Amniotic epithelial cell (primary cell): ENCODE data around the gene YIPF3.
"Not testable (repeated sequence)": the region's sequence is repeated elsewhere in the genome, so short reads cannot be mapped to it uniquely, and the experiment has no call there.

Source experiments
- DNase-seq: peaks from one replicate; pipeline ENCODE4 v3.0.0-alpha.2; 2010; ENCODE audit warnings: low read depth

YIPF3 gene

DNA sequence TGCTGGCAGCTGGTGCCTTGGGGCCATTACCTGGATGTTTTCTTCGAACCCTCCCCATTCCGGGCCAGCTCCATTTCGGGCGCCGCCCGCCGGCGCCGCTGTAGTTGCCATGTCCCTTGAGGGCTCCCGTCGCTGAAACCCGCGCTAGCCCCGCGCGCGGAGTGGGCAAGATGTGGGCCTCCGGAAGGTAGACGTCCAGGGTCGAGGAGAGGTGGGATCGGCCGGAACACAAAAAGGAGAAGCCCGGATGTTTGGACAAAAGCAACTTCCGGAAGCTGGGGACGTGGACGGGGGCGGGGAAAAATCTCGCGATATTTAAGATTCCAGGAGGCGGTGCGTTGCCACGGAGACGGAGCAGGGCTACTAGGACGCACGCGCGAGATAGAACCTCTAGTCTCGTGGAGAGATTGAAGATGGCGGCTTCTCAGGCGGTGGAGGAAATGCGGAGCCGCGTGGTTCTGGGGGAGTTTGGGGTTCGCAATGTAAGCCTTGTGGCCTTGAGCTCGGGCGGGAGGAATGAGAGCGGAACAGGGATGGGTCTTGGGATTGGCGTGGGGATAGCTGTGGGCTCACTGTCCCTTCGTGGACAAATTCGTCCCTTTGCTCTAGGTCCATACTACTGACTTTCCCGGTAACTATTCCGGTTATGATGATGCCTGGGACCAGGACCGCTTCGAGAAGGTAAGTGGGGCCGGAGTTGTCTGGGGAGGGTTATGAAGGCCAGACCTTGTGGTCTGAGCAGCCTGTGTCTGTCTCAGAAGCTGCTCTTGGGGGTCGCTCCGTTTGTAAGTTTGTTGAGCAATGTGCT is at the start of gene YIPF3, which contains the start of gene POLR1C:
Gene YIPF3 (minus strand): TSS at position 230 of the 808 bp plus-strand sequence. CDS start 119 bp downstream, at position 111.
Gene POLR1C (plus strand): TSS at position 393 of the 808 bp plus-strand sequence. CDS start 21 bp downstream, at position 414.
- peak; percentile 94 for DNase-seq

- DNase-seq: no peak
These were observed 42.6 kb upstream of the YIPF3 start for GRCh38 chr6:43559328-43559727.

DNA sequence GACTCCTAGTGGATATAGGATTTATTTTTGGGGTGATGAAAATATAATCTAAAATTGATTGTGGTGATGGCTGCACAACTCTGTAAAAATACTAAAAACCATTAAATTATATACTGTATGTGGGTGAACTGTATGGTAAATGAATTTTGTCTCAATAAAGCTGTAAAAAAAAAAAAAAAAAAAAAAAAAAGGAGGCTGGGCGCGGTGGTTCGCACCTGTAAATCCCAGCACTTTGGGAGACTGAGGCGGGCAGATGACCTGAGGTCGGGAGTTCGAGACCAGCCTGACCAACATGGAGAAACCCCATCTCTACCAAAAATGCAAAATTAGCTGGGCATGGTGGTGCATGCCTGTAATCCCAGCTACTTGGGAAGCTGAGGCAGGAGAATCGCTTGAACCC is 40.9 kb upstream of the YIPF3 start:
- not testable (repeated sequence) for DNase-seq

DNA sequence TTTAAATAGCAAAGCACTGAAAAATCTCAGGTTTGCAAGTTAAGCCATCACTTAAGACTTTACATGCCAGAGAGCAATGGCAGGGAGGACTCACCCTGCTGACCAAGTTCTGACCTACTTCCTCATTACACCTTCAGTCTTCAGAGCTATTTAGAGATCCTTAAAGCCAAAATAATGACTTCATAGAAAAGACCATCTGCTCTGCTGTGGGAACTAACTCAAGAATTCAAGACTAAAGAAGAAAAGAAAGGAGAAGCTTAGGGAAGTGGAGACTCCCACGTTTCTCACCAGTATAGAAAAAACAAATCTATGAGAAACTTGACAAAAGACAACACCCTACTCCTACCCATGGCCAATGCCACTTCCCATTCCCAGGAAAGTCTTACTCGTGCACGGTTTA is 30.5 kb upstream of the YIPF3 start:
- DNase-seq: no peak

DNA sequence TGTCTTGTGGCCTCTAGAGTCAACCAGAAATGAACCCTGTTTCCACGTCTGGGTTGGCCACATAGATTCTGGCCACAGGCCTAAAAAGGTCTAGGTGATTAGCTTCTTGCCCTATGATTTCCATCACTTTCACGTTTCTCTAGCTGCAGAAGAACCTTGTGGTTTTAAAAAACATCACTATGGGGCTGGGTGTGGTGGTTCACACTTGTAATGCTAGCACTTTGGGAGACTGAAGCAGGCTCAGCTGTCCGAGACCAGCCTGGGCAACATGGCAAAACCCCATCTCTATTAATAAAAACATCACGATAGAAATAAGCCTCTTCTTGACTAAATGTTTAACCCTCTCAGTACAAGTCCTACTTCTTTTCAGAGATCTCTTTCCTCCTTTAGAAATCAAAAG is 27.7 kb upstream of the YIPF3 start:
- no peak for DNase-seq

DNA sequence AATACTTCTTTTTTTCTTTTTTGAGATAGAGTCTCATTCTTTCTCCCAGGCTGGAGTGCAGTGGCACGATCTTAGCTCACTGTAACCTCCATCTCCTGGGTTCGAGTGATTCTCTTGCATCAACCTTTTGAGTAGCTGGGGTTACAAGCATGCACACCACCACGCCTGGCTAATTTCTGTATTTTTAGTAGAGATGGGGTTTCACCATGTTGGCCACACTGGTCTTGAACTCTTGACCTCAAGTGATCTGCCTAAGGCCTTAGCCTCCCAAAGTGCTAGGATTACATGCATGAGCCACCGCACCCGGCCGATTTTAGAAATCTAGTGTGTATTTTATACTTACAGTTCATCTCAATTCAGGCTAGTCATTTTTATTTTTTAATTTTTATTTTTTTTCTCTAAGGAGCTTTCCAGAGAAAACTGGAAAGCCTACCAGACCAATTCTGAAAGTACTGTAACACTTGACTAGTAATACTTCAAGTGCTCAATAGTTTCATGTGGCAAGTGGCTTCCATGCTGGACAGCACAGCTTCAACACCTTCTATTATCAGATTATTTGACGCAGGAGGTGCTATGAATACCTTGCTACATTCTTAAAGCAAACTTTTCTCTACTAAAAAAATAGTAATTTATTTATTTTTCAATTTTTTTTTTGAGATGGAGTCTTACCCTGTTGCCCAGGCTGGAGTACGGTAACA is 25.2 kb upstream of the YIPF3 start:
- DNase-seq: no peak

- DNase-seq: no peak
These were observed 23.8 kb upstream of the YIPF3 start for GRCh38 chr6:43540507-43540906.

- not testable (repeated sequence) for DNase-seq
These were observed 22.7 kb upstream of the YIPF3 start for GRCh38 chr6:43539409-43539808.

GRCh38 chr6:43538986-43539385 is 22.3 kb upstream of the YIPF3 start:
- DNase-seq: not testable (repeated sequence)

DNA sequence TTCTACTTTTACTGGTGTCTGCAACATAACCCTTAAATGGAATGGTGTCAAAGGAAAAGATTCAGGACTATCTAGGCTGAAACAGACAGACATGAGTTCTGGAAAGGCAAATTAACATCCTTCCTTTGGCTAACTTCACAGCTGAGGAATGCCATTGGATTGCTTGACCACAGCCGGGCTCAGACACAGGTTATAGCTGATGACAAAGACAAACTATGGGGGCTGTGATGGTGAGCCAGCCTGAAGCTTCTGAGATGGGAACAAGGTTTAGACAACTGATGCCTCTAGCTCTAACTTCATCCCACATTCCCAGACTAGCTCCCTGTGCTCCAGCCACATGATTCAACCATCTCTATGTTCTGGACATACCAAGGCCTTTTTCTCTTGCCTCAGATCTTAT is 15.5 kb upstream of the YIPF3 start:
- DNase-seq: peak; percentile 12

- DNase-seq: no peak
These were observed 7.8 kb upstream of the YIPF3 start for GRCh38 chr6:43524483-43524961.

DNA sequence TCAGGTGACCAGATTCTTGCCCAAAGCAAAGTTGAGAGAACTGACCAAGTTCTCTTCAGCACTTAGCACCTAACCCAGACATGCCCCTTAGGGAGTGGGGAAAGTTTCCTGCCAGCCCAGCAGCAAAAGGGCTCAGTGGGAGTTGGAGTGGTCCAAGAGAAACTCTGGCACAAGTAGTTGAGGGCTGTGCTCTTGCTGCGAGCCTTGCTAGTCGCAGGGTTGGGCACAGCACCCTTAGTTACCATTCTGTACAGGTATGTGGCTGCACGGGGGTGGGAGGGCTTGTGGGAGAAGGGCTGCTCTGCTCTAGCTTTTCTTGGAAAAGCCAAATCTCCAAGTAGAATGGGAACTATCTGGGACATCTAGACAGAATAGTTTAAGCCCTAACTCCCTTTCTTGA is 6.6 kb upstream of the YIPF3 start:
- DNase-seq: no peak

DNA sequence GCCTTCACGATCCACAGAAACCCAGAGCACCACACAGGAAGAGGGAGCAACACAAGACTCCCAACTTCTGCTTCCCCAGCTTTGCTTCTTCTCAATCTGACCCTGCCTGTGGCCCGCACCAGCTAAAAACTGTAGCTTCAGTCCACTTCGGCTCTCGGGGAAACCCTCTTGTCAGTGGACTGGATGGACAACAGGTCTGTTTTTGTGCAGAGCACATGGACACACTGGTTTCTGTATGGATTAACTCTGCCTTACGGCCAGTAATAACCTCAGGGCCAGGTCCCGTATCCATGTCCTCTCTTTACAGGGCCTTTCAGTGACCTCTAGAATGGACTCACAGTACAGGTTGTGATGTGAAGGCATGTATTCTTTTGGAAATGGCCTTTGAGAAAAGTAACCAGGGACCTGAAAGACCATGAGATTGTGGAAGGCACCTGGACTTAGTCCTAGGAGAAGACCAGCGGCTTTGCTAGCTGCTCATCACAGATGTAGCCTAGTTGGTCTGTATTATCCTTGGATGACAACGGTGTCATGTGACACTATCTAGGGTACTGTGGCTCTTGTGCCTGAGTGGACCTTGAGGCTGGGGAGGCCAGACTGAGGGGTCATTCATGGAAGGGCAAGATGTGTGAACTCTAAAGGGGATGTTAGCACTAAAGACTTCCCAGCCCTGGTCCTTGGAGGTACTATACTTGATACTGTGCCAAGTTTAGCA is 6.0 kb upstream of the YIPF3 start:
- no peak for DNase-seq

DNA sequence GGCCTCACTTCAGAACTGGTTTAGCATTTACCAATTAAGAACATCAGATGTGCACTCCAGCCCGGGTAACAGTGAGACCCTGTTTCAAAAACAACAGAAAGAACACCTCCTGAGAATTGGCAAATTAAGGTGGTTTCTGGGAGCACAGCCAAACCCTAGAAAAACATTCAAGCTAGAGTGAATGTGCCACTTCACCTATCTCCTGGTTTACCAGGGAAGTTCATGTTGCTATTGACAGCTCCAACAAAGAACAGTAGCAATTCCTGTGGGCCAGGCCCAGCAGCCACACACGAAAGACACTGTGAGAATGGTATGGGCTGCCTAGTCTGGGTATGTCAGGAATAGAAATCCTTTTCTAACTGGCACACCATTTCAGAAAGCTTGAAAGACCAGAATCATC is 5.1 kb upstream of the YIPF3 start:
- no peak for DNase-seq

GRCh38 chr6:43520097-43520496 is 3.4 kb upstream of the YIPF3 start:
- DNase-seq: no peak

DNA sequence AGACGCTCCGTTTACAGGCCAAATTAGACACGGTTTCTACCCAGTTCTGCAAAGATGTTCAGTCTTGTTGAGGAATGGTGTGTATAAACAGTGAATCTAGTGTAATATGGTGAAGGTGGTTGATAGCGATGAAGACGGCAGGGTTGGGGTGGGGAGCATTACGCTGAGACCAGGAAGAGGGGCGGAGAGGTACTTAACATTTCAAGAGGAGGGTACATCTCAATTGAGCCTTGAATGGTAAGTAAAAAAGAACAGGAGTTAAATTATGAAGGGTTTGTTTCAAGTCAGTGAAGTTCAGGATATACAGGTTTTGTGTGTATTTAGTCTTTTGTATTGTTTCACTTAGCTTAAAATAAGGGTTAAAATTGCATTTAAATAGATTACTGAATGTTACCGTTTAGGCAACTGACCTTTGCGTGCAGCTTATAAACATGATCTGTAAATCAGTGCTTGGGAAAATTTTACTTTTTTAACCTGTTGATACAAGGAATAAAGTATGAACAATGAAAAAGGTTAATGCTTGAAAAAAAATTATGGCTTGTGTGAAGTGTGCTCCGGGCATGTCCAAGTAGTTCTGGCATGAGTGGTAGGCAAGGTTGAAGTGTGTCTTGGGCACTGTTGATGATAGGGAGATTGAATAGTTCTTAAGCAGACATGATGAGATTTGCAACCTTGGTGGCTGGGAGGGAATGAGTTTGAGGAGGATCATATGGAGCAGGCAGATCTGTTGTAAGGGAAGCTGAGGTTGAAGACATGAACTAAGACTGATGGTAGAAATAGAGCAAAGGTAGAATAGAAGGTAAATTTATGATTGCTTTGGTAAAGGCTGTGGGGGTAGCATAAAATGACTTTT is 1.0 kb upstream of the YIPF3 start:
- peak; percentile 17 for DNase-seq

GRCh38 chr6:43516367-43516696 is 394 bp downstream of the YIPF3 start:
- DNase-seq: no peak

- no peak for DNase-seq
These were observed 918 bp downstream of the YIPF3 start for GRCh38 chr6:43515808-43516207.

DNA sequence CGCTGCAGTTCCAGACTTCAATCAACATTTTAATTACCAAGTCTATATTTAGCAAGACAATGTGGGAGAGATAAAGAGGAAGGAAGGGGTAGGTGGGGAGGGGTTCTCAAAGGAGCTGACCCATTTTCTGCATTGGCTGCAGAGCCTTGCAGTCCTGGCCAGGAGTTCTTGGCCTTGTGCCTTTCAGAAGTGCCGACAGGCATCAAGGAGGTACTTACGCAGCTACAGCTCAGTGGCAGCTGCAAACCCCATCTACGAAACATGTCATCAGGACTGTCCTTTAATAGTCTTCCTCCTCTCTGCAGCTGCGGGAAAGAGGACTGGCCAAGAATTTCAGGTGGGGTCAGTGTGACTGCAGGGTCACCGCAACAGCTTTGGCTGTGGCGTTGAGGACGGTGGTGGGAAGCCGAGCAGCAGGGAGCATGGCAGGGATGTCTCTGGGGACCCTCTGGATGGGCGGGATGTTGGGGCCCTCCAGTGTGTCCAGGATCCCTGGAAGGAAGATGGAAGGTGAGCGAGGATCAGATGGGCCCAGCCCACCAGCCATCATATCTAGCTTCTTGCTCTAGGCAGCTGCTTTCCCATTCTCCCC is 4.8 kb downstream of the YIPF3 start:
- no peak for DNase-seq

- no peak for DNase-seq
These were observed 5.9 kb downstream of the YIPF3 start for GRCh38 chr6:43510827-43511163.
